NCI-H1417 treated with DMSO at 0.1 percent for 48 hours (cell line): Measurements from ENCODE around the gene ZC3H10.
A peak's percentile ranks its signal among the peaks of the same experiment; 100 is the strongest.
"Not testable (repeated sequence)": the region's sequence is repeated elsewhere in the genome, so short reads cannot be mapped to it uniquely, and the experiment has no call there.

Source experiments
- DNase-seq: peaks from one replicate; lab custom pipeline; 2025; lab: John Stamatoyannopoulos, UW

The ZC3H10 gene

GRCh38 chr12:56154818-56155217 is 36.8 kb downstream of the ZC3H10 start:
- no peak for DNase-seq

- DNase-seq = no peak
Measured at GRCh38 chr12:56155256-56155845, 37.3 kb downstream of the ZC3H10 start.

- not testable (repeated sequence) for DNase-seq
Measured at GRCh38 chr12:56156464-56157200, 38.6 kb downstream of the ZC3H10 start.

- DNase-seq = peak; percentile 90
Measured at GRCh38 chr12:56157201-56158028, 39.3 kb downstream of the ZC3H10 start.

GRCh38 chr12:56158029-56158925 is 40.2 kb downstream of the ZC3H10 start, which contains the start of gene MYL6:
TSS of gene MYL6 (plus strand) at chr12:56158359. CDS start at chr12:56158402, 43 bp downstream.
- peak; percentile 94 for DNase-seq

GRCh38 chr12:56158926-56159461 is 40.9 kb downstream of the ZC3H10 start:
- no peak for DNase-seq

GRCh38 chr12:56159482-56160192 is 41.6 kb downstream of the ZC3H10 start:
- no peak for DNase-seq

GRCh38 chr12:56160193-56160763 is 42.2 kb downstream of the ZC3H10 start:
- DNase-seq = no peak

- DNase-seq = no peak
Measured at GRCh38 chr12:56160894-56161689, 43.0 kb downstream of the ZC3H10 start.

GRCh38 chr12:56161690-56162351 is 43.8 kb downstream of the ZC3H10 start:
- no peak for DNase-seq

GRCh38 chr12:56162468-56163290 is 44.6 kb downstream of the ZC3H10 start:
- no peak for DNase-seq

- DNase-seq = no peak
Measured at GRCh38 chr12:56163533-56164344, 45.7 kb downstream of the ZC3H10 start.

GRCh38 chr12:56164345-56164729 is 46.3 kb downstream of the ZC3H10 start:
- DNase-seq = no peak

GRCh38 chr12:56165369-56165768 is 47.3 kb downstream of the ZC3H10 start:
- DNase-seq = no peak

- no peak for DNase-seq
Measured at GRCh38 chr12:56169229-56169759, 51.2 kb downstream of the ZC3H10 start.

GRCh38 chr12:56172839-56173238 is 54.8 kb downstream of the ZC3H10 start:
- DNase-seq = no peak
